DND-41 (cell line): ENCODE measurements around the gene VTCN1.

Source experiments
- EZH2 ChIP-seq: IDR thresholded peaks from 3 replicates; pipeline ENCODE4 v1.6.1; 2012; ENCODE audit warnings: borderline replicate concordance, low read depth, mild to moderate bottlenecking, moderate library complexity, low read length, inconsistent platforms; ENCODE audit not compliant: severe bottlenecking
- TF ChIP-seq, protein P1 (sequence below): IDR thresholded peaks from 2 replicates; pipeline ENCODE4 v1.5.1; 2012; ENCODE audit warnings: borderline replicate concordance, low read length, moderate library complexity, mild to moderate bottlenecking; ENCODE audit not compliant: poor library complexity, severe bottlenecking; ENCODE audit errors: extremely low read depth

DNA sequence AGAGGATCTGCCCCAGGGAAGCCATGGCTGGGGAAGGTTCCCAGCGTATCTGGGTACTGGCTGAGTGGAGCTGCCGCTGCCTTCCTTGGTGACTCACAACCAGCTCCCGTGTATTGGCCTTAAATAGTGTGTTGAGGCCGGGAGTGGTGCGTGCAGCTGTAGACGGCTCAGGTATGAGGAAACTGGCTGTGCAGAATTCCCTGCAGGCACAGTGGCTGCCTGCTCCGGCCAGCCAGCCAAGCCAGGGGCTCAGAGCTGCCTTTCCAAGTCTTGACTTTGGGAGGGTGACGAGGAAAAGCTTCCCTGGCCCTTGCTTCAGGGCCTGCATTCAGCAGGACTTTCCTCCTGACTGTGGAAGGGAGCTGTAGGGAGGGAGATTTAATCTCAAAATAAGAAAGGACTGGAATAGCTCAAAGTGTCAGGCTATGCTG, at the start of gene VTCN1:
- TF ChIP-seq, protein P1, sequence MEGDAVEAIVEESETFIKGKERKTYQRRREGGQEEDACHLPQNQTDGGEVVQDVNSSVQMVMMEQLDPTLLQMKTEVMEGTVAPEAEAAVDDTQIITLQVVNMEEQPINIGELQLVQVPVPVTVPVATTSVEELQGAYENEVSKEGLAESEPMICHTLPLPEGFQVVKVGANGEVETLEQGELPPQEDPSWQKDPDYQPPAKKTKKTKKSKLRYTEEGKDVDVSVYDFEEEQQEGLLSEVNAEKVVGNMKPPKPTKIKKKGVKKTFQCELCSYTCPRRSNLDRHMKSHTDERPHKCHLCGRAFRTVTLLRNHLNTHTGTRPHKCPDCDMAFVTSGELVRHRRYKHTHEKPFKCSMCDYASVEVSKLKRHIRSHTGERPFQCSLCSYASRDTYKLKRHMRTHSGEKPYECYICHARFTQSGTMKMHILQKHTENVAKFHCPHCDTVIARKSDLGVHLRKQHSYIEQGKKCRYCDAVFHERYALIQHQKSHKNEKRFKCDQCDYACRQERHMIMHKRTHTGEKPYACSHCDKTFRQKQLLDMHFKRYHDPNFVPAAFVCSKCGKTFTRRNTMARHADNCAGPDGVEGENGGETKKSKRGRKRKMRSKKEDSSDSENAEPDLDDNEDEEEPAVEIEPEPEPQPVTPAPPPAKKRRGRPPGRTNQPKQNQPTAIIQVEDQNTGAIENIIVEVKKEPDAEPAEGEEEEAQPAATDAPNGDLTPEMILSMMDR = no peak
- TF ChIP-seq EZH2 = no peak
